Pons (tissue), 1 donor: ENCODE measurements around the gene NCF2.

ENCODE experiments used
- DNase-seq: peaks from one replicate; pipeline ENCODE4 v3.0.0-alpha.2; 2016; ENCODE audit warnings: low spot score

The NCF2 gene

DNA sequence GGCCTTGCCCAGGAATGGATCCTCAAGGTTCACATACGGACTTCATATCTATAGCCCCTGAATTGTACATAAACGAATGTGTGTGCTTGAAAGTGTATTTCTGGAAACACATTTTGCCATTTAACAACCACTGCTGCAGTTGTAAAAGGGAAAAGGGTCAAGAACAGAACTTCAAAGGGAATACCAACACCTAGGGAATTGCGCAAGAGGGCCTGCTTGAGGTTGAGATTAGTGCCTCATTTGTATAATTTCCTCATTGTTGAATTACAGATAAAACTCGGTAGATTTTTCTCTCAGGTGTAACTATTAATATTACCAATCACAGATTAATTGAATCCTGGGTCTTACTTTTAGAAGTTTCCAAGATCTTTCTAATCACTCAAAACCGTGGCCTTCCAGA, 6.1 kb downstream of the NCF2 start:
- DNase-seq: no peak

DNA sequence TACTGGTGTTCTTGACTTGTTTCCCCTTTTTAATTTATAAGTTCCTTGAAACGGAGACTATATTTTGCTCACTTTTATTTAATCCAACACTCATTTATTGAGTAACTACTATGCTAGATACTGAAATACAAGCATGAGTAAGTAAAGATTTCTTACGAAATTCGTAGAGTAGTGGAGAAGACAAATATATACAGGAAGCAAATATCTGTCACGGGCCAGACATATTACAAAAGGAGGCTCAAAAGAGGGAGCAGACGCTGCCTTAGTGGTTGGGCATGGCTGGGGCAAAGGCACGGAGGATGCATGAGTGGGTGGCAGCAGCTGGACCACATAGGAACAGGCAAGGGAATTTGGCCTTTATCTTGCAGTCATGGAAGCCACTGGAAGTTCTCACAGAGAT, 6.8 kb downstream of the NCF2 start:
- no peak for DNase-seq

DNA sequence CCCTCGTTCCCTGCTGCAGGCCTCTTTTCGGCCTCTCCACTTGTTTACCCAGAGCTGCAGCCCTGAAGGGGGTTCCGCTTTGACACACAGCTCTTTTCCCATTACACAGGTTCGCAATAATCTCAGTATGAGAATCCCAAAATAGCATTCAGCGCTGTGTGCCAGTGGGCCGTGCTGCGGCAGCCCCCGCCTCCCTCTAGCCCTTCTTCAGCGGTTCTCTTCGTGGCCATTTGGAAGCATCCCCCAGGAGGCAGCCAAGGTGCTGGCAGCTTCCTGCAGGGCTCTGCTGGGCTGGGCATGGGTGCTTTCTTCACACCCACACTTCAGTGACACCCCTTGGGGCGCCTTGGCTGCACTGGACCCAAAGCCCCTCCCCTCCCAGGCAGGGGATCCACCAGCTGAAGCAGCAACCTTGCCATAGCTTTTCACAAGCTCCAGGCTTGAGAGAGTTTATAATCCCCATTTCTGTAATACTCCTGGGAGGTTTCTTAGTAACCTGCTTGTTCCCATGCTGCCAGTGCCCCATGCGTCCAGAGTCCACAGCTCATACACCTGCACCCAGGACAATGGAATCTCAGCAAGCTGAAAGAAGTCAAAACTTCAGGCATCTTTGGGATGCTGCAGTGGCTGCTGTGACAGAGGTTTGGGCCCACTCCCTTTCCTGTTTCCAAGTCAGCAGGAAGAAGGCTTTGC, 8.1 kb downstream of the NCF2 start:
- DNase-seq: no peak

DNA sequence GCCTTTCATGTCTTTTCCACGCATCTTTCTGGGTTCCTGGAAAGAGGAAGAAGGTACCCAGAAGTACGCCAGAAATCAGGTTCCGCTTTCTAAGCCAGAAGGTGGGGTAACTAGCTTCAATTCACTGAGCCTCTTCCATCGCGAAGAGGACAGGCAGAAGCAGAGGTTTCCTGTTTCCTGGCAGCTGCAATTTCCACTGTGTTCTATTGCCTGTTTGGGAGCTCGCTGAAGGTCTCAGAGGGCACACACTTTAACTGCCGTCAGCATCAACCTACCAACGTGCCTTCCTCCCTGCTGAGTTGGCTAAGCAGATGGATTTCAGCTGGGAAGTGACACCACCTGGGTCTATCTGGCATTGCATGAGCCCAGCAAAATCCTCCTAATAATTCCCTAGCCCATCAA, 10.0 kb downstream of the NCF2 start:
- peak; percentile 62 for DNase-seq

DNA sequence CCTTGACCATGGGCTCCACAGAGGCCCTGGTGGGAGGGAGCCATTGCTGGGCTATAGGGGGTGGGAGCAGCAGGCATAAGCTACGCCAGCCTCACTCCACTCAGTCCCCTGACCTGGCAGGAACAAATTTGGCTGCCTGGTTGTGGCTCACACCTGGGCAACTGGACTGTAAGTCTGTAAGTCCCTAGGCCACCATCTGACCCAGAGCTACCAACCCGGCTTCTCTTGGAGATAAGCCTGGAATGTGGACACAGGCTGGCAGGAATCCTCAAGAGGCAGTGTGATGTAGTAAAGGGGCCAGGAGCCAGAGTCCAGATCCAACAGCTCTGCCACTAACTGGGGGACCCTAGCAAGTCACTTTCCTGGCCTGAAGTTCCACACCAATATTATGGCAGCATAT, 11.4 kb downstream of the NCF2 start:
- no peak for DNase-seq

DNA sequence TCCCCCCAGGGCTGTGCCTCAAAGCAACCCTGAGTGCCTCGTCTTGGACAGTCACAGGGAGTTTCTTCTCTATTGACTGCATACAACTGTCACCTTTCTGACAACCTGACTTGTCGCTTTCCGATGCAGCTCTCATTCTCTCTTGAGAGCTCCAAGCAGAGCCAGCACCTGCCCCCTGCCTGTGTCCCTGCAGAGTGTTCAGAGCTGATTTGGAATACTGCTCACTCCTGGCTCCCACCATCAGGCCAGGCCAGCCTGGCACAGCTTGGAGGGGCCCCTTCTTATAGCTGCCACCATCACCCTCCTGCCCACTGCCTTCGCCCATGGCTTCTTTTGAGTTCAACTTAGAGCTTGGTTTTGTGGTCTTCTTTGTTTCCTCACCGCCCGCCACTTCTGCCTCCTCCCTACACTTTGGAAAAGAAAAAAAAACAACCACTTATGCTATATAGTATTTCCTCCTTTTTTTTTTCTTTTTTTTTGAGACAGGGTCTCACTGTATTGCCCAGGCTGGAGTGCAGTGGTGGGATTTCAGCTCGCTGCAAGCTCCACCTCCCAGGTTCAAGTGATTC, 12.3 kb downstream of the NCF2 start:
- DNase-seq: no peak

DNA sequence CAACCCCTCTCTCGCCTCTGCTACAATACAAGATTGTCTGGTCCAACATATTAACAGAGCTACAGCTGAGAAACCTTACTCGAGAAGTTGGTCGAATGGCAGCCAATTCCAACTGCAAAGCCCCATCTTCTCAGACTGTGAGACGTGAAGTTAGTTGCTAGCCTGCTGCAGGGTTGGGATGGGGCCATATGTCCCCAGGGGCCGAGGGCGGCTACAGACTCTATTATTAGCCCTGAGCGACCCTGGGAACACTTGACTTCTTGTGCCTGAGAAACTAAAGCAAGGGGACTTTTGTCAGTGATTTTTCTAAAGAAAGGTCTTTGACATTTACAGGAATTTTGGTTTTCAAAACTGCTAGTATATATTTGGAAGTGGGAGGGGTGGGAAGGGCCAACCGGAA, 13.7 kb downstream of the NCF2 start:
- no peak for DNase-seq

DNA sequence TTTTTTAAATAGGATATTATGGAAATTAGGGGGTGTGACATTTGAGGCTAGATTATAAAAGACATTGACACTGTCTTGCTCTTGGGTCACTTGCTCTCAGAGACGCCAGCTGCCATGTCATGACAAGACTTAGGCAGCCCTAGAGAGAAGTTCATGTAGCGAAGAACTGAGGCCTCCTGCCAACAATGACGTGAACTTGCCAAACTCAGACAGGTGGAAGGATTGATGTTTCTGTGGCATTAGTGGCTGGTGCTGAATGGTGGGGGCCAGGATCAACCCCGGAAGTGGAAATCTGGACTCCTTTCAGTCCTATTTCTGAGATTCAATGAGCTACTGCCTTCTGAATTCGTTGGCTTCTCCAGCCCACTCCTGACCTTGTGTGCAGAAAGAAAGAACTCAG, 14.7 kb downstream of the NCF2 start:
- no peak for DNase-seq

DNA sequence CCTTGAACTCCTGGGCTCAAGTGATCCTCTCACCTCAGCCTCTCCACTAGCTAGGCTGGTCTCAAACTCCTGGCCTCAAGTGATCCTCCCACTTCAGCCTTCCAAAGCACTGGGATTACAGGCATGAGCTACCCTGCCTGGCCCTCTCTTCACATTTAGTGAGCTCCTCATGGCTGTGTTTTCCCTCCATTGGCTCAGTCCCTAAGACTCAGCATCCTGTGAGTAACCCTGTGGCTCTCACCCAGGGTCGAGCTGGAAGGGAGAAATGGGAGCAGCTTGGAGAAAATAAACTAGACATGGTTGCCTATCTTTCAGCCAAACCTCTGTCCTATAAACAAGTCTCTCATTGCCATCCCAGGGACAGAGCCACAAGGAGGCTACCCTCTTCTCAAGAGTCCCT, 17.5 kb downstream of the NCF2 start:
- no peak for DNase-seq

DNA sequence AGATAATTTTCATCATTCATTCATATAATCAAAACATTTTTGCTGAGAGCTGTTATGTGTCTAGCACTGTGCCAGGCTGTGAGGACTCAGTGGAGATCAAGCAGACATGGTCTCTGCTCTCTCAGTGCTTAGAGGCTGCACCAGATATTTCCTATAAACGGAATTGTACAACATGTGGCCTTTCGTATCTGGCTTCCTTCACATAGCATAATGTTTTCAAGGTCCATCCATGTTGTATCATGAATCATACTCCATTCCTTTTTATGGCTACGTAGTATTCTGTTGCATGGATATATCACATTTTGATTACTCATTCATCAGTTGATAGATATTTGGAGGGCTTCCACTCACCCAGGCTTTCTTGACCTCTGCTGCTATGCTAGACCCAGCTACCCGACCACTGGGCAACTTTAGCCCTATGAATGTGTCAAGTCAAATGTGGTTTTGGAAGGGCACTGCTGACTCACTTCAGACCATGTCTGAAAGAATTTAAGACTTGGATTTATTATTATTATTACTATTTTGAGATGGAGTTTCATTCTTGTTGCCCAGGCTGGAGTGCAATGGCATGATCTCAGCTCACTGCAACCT, 18.5 kb downstream of the NCF2 start:
- no peak for DNase-seq

DNA sequence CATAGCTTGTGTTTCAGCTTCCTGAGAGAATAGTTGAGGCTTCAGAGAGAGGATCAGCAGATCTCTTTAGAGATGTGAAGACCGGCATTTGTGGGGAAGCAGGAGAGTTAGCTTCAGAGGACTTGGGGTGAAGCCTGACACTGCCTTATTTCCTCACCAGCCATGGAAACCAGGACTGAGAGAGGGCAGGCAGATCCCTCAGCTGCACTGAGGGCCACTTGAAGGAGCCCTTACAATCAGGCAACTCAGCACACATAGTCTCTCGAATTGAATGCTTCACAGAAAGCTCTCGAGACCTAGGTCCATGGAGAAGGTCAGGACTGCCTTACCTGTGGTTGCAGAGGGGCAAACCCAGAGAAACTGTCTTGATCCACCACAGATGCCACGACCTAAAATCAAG, 19.8 kb downstream of the NCF2 start:
- no peak for DNase-seq

DNA sequence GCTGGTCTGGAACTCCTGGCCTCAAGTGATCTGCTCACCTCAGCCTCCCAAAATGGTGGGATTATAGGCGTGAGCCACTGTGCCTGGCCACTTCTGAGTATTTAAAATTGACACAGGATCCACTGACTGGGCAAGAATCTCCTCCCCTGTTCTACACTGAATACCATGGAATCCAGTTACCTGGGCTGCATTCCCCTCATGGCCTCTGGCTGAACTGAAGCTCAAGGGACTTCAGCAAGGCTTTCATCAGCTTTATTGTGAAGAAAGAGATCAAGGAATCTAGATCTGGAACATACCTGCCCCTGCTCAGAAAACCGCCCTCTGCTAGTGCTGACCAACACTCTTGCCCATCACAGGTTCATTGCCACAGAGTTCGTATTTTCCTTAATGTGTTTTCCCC, 20.5 kb downstream of the NCF2 start:
- no peak for DNase-seq

DNA sequence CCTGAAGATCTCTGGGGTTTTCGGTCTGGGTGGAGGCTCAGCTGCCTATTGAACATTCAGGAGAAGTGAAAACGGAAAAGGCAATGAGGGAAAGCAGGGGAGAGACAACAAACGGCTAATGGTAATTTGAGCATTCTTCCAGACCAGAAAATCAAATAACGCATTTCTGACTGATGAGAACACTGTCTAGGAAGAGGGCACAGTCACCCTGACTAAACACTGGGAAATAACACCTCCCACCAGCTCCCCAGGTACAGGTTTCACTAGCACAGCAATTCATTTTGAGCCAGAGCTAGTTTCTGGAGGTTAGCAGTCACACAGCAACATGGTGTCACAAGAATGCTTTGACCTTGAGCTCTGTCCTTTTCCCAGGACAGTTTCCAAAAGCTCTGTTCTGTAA, 21.1 kb downstream of the NCF2 start:
- no peak for DNase-seq

DNA sequence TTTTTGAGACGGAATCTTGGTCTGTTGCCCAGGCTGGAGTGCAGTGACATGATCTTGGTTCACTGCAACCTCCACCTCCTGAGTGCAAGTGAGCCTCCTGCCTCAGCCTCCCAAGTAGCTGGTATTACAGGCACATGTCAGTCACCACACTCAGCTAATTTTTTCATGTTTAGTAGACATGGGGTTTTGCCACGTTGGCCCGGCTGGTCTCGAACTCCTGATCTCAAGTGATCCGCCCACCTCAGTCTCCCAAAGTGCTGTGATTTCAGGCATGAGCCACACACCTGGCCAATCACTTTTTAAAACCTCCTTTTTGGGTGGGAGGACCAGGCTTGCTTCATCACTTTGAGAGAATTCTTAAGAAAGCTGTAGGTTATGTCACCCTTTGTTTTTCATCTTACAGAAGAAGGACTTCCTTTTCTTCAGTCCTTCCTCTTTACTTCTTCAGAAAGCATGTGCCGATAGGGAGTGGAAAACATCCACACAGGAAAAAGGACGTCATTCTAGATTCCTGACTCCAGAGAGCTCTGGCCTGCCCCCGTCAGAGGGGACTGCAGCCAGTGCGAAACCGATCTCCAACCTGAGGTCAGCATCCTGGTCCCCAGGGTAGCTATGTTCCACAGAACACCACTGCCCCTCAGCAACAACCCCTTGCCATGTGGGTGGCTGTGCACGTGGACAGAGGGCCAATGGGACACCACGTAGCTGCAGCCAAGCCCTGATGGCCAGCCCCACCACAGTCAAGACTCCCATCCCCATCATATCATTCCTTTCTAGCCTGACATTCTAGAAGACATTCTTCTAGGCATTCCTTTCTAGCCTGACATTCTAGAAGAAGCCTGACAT, 21.9 kb downstream of the NCF2 start:
- DNase-seq: peak; percentile 28

DNA sequence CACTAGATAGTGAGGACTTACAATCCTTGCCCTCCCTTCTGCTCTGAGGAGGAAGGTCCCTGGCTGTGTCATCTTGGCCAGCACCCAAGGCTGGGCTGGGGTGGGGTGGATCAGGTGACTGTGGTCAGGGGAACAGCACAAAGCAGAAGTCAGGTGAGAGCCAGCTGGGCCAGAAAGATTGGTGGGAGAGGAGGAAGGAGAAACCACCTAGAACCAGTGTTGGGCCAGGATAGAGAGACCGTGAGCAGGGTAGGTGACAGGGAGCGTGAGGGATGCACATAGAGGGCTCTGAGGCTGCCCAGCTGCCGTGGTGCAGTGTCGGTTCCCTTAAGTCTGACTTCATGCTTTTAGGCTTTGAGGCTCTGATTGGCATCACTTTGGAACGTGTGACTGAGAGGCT, 22.7 kb downstream of the NCF2 start:
- no peak for DNase-seq

DNA sequence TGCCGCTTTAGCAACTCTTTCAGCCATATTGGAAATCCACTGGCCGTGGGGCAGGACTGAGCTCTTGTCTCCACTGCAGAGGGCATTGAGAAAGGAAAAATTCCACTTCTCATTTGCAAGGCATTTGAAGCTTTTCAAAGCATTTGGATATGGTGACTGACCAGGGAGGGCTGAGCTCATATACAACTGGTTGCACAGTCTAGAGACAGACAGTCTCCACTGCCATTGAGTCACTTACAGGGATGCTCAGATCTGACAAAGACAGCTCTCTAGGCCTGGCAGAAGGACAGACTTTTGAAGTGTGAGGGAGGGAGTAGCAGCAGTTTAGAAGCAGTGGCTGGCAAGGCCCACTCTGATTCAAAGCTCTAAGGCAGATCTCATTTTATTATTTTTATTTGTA, 24.2 kb downstream of the NCF2 start:
- DNase-seq: no peak

DNA sequence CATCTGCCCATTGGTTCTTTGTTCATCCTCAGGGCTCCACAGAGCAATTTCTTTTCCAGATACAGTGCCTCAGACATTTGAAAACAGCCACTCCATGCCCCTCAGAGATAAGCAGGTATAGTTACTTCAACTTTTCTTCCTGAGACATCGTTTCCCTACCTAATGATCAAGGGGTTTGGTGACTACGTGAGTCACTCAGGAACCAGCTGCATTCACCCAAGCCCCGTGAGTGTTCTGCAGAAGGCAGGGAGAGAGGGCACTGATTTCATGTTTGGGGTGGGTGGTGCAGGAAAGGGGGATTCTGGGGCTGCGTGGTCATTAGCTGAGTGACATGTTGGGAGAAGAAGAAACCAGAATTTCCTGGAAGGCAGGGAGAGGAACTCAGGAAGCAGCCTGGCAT, 25.0 kb downstream of the NCF2 start:
- no peak for DNase-seq

DNA sequence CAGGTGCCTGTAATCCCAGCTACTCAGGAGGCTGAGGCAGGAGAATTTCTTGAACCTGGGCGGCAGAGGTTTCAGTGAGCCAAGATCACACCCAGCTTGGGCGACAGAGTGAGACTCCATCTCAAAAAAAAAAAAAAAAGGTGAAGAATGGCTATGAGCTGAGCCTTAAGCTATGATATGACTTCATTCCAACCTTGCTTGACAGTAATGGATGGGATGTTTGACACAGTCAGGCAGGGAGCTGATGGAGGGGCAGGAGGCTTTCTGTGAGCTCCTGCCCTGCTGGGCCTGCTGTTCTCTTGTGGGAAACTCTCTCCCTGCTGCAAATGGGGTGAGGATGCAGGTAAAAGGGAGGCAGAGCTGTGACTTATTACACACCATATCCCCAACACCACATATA, 27.6 kb downstream of the NCF2 start:
- DNase-seq: no peak

DNA sequence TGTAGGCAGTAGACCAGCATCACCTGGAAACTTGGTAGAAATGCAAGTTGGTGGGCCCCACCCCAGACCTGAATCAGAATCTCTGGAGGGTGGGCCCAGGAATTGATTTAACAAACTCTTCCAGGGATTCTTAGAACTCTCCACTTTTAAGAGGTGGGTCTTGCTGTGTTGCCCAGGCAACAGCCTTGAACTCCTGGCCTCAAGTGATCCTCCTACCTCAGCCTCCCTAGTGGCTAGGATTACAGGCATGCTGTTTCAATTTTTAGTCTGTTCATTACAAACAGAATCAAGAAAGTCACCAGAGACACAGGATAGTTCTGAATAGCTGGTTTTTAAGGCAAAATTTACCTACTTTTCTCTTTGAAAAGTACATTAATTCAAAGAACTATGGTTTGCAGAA, 31.2 kb downstream of the NCF2 start:
- DNase-seq: no peak

DNA sequence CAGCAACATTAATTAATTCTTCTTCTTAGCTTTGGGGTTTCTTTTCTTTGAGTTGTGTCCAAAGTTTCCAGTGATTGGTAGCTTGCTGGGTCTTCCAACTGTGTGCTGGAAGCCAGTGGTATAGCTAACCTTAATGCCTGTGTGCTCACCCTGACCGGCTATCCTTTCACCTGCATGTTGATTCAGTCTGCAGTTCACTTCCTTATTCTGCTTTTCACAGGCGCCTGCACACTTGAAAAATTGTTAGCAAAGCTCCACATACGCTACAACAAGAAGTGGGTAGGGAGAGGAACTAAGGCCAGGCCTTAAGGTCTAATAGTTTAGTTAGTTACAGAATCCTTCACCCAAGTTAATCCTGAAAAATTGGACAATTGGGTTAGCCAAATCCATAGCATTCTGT, 35.7 kb downstream of the NCF2 start:
- no peak for DNase-seq

DNA sequence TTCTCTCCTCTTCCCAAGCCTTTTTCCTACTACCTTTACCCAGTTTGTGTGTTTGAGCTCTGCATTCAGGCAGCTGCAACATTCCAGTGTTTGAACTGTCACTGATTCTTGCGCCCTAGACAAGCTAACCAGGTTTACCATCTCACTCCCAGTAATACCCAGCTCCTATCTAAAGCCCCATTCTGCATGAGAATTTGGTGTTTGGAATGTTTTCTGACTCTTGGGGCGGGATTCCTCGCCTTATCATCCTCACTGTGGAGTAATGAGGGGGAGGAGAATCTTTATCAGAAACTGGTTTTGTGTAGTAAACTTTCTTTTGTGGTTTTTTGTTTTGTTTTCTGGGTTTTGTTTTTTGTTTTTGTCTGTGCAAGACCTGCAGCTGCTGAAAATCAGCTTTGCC, 36.5 kb downstream of the NCF2 start:
- DNase-seq: no peak

DNA sequence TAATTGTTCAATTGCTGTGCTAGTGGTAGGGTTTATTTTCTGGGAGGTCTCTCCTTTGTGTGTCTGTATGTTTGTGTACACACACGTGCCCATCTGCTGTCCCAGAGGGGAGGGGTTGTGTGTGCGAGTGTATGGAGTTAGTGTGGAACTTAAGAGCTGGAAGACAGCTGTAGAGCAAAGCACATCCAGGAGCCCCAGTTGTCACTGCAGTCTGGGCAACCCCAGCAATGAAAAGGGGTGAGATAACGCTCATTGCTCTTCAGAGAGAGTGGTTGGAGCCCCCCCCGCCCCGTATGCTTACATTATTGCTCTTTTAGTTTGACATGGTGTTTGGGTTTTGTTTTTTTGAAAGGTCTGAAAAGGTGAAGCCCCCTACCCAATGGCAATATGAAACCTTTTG, 36.9 kb downstream of the NCF2 start:
- DNase-seq: no peak

DNA sequence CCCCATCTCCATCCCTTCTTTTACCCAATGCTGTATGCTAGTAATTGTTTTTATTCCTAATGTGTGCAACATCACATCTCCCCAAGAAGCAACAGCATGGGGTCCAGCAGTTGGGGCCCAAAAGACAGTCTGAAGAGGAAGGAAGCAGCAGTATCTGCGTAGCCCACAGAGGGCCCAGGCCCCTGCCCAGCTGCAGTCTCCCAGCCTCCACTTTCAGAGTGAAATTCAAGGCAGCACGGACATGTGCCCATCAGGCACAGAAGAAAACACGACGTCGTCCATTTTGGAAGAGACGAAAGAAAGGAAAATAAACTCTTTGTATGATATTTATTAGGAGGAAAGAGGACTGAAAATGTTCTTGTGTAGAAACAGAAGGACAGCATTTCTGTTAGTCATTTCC, 37.4 kb downstream of the NCF2 start:
- no peak for DNase-seq
